H1 (cell line): ENCODE data around the gene SHISA6. TPM values are rescaled to one million over a fixed set of nuclear protein-coding genes. Genes with fewer than 3 reads are reported as not detected.

ENCODE experiments used
- SUZ12 ChIP-seq: fragments of 200-600 bp; sonication (generic); IDR thresholded peaks from 2 replicates; pipeline ENCODE4 v1.6.1; 2012; ENCODE audit warnings: mild to moderate bottlenecking, inconsistent platforms, low read length, moderate library complexity, mixed read lengths
- TAF7 ChIP-seq: optimal IDR thresholded peaks from 2 replicates; pipeline ENCODE3; 2011; ENCODE audit warnings: low read depth, mild to moderate bottlenecking, inconsistent platforms, low read length, moderate library complexity, borderline replicate concordance
- polyA plus RNA-seq, 7 experiments: library from polyadenylated mRNA; depleted of rRNA in 3 of 7; stranded (reverse) in 5 of 7; unstranded in 2 of 7; fragments of >200 nt in 5 of 7; fragments of 200-250 nt in 2 of 7; gene quantifications; 1 replicate in 5 of 7; 2 replicates in 1 of 7; 4 replicates in 1 of 7; pipeline versions ENCODE4 v1.2.1 to v1.2.3, GENCODE V29; 2011 to 2013; ENCODE audit warnings: missing spikeins in 2 of 7, mixed read lengths in 2 of 7
- total RNA-seq: library from RNA; stranded (reverse); fragmentation: NEBNext Ultra II Directional; extraction: Animal tissue kit (Norgen Biotek cat#: 25700); gene quantifications from 2 replicates; pipeline ENCODE4 v1.2.1, GENCODE V29; 2021

Gene SHISA6
- total and polyA plus RNA-seq, 2 of the 8 experiments (the other 6 are each of a cell fraction or from before 2014, with no cell fraction given): 2.9 to 4.8 TPM

DNA sequence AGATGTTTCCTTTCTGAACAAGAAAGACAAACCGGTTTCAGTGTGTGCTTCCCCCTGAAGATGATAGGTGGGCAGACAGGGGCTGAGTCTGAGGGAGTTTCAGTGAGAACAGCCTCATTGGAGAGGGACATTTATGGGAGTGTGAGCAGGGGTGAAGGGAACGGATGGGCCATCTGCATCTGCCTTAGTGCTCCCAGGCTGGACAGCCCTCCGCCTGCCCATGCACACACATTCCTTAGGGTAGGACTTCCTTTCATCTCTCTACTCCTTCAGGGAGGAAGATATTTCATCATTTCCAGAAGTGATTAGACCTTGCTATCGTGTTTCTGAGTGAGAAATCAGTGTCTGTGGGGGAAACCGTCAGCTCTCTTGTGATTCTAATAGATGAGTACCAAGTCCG is 3.8 kb downstream of the SHISA6 start (continued):
- TF ChIP-seq TAF7 (no peak), SUZ12 (no peak)
